Measurements from ENCODE around the gene KRT38.

DNA sequence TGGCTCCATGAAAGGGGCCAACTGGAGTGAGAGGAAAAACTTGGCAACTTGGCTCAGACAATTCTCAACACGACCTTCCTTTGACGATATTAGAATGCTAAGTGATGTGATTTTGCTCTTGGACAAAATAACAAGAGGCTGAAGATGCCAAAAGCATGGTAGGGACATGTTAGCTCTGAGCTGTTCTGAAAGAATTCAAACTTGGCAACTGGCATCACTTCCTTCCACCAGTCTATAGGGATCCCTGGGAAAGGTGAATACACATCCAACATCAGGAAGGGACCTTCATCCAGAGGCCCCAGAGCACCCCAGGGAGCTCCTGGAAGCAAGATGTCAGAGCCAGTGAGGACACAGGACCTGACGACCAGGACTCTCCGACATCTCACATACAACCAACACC, 20.6 kb downstream of the KRT38 start:
- TF ChIP-seq, protein P1, sequence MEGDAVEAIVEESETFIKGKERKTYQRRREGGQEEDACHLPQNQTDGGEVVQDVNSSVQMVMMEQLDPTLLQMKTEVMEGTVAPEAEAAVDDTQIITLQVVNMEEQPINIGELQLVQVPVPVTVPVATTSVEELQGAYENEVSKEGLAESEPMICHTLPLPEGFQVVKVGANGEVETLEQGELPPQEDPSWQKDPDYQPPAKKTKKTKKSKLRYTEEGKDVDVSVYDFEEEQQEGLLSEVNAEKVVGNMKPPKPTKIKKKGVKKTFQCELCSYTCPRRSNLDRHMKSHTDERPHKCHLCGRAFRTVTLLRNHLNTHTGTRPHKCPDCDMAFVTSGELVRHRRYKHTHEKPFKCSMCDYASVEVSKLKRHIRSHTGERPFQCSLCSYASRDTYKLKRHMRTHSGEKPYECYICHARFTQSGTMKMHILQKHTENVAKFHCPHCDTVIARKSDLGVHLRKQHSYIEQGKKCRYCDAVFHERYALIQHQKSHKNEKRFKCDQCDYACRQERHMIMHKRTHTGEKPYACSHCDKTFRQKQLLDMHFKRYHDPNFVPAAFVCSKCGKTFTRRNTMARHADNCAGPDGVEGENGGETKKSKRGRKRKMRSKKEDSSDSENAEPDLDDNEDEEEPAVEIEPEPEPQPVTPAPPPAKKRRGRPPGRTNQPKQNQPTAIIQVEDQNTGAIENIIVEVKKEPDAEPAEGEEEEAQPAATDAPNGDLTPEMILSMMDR (IDR thresholded peaks at IDR 0.05) = no peak
- TF ChIP-seq POLR2A (IDR thresholded peaks at IDR 0.05) (no peak), POLR2AphosphoS5 (IDR thresholded peaks at IDR 0.05) (no peak)
